Inferior parietal cortex (tissue), 1 donor: ENCODE measurements around the gene RMDN3.

Experiments used
- DNase-seq: peaks from one replicate; pipeline ENCODE4 v3.0.0-alpha.2; 2016; ENCODE audit errors: extremely low spot score

The RMDN3 gene

GRCh38 chr15:40754883-40755811 is at the start of gene RMDN3:
RMDN3 (minus strand) TSS chr15:40755254; CDS start chr15:40754783, 471 bp downstream.
- peak; percentile 93 for DNase-seq

GRCh38 chr15:40803688-40804087 is 48.6 kb upstream of the RMDN3 start:
- no peak for DNase-seq

GRCh38 chr15:40803076-40803475 is 48.0 kb upstream of the RMDN3 start:
- DNase-seq: no peak

GRCh38 chr15:40799523-40799922 is 44.5 kb upstream of the RMDN3 start:
- no peak for DNase-seq

GRCh38 chr15:40796512-40796911 is 41.5 kb upstream of the RMDN3 start:
- DNase-seq: no peak

- no peak for DNase-seq
Measured at GRCh38 chr15:40796041-40796440, 41.0 kb upstream of the RMDN3 start.

GRCh38 chr15:40793216-40793989 is 38.3 kb upstream of the RMDN3 start:
- no peak for DNase-seq

- DNase-seq: no peak
Measured at GRCh38 chr15:40792394-40792793, 37.3 kb upstream of the RMDN3 start.

- no peak for DNase-seq
Measured at GRCh38 chr15:40790718-40791117, 35.7 kb upstream of the RMDN3 start.

- no peak for DNase-seq
Measured at GRCh38 chr15:40789999-40790398, 34.9 kb upstream of the RMDN3 start.

GRCh38 chr15:40789119-40789518 is 34.1 kb upstream of the RMDN3 start:
- DNase-seq: no peak

- no peak for DNase-seq
Measured at GRCh38 chr15:40787991-40788390, 32.9 kb upstream of the RMDN3 start.

GRCh38 chr15:40787344-40787841 is 32.3 kb upstream of the RMDN3 start:
- no peak for DNase-seq

GRCh38 chr15:40785814-40786213 is 30.8 kb upstream of the RMDN3 start:
- DNase-seq: no peak

- DNase-seq: peak; percentile 2
Measured at GRCh38 chr15:40785164-40785563, 30.1 kb upstream of the RMDN3 start.

- DNase-seq: no peak
Measured at GRCh38 chr15:40782609-40783227, 27.7 kb upstream of the RMDN3 start.

GRCh38 chr15:40776537-40777141 is 21.6 kb upstream of the RMDN3 start:
- DNase-seq: no peak

- DNase-seq: no peak
Measured at GRCh38 chr15:40775740-40776536, 20.9 kb upstream of the RMDN3 start.

GRCh38 chr15:40775007-40775406 is 20.0 kb upstream of the RMDN3 start:
- DNase-seq: no peak

- no peak for DNase-seq
Measured at GRCh38 chr15:40773902-40774301, 18.8 kb upstream of the RMDN3 start.

- no peak for DNase-seq
Measured at GRCh38 chr15:40773496-40773895, 18.4 kb upstream of the RMDN3 start.
